SK-N-MC (cell line): Measurements from ENCODE around the gene PARM1.
A peak's percentile ranks its signal among the peaks of the same experiment; 100 is the strongest.

Experiments
- DNase-seq: peaks from one replicate; pipeline ENCODE4 v3.0.0-alpha.2; 2011; ENCODE audit warnings: low read depth, low spot score
- H3K27ac ChIP-seq: fragments of 200-600 bp; sonication (generic); 2 replicates; pipeline ENCODE4 v1.5.1; 2016; ENCODE audit warnings: mixed run types
- H3K36me3 ChIP-seq: fragments of 200-600 bp; sonication (generic); 2 replicates; pipeline ENCODE4 v1.6.1; 2017; ENCODE audit warnings: antibody characterized with exemption, low read length, mixed read lengths; ENCODE audit not compliant: insufficient read depth
- H3K4me3 ChIP-seq: fragments of 200-600 bp; sonication (generic); 2 replicates; pipeline ENCODE4 v1.5.1; 2016
- H3K9ac ChIP-seq: fragments of 200-600 bp; sonication (generic); 2 replicates; pipeline ENCODE4 v1.8.0; 2017; ENCODE audit warnings: mixed run types, mixed read lengths; ENCODE audit not compliant: insufficient read length
- H3K9me3 ChIP-seq: fragments of 200-600 bp; sonication (generic); 2 replicates; pipeline ENCODE4 v1.6.1; 2017; ENCODE audit warnings: low read depth, mild to moderate bottlenecking, antibody characterized with exemption, low read length, moderate library complexity, mixed read lengths
- EZH2 ChIP-seq: fragments of 200-600 bp; sonication (generic); IDR thresholded peaks from one replicate; pipeline ENCODE4 v1.6.1; 2017; ENCODE audit warnings: antibody characterized with exemption
- FOXP2 ChIP-seq: optimal IDR thresholded peaks from 2 replicates; pipeline ENCODE3; 2011; ENCODE audit warnings: mild to moderate bottlenecking, moderate library complexity; ENCODE audit not compliant: insufficient read depth; ENCODE audit errors: extremely low read length, control extremely low read depth
- POLR2AphosphoS5 ChIP-seq: IDR thresholded peaks from 2 replicates; pipeline ENCODE4 v1.6.1; 2012; ENCODE audit warnings: mild to moderate bottlenecking, low read depth, low read length, borderline replicate concordance

The PARM1 gene

GRCh38 chr4:74932832-74933561 lies at the start of gene PARM1:
Gene PARM1 (plus strand): TSS chr4:74933116. CDS start chr4:74933328, 212 bp downstream.
- peak within 1 kb of the TSS; percentile 56 for H3K9ac ChIP-seq

GRCh38 chr4:74884266-74884665 lies 48.6 kb upstream of the PARM1 start:
- DNase-seq: no peak
- no peak overlapping the region for H3K4me3 ChIP-seq
- H3K9ac ChIP-seq: no peak overlapping the region
- H3K36me3 ChIP-seq: no peaks in the 10 kb centered on the region
- TF ChIP-seq FOXP2: no peak
- no peak for TF ChIP-seq EZH2
- TF ChIP-seq POLR2AphosphoS5: no peak
- no peaks in the 10 kb centered on the region for H3K9me3 ChIP-seq
- no peak overlapping the region for H3K27ac ChIP-seq

More at GRCh38 chr4:74932832-74933561, at the start of gene PARM1:
- DNase-seq: no peak
- H3K27ac ChIP-seq: no peak within 1 kb of the TSS
- H3K36me3 ChIP-seq: no peaks in the 10 kb centered on the region
- TF ChIP-seq EZH2 (no peak), FOXP2 (no peak), POLR2AphosphoS5 (no peak)
- peak within 1 kb of the TSS; percentile 89 for H3K4me3 ChIP-seq
- no peaks in the 10 kb centered on the region for H3K9me3 ChIP-seq

- Histone ChIP-seq H3K9ac (no peak overlapping the region), H3K9me3 (no peaks in the 10 kb centered on the region), H3K4me3 (no peak overlapping the region), H3K36me3 (no peaks in the 10 kb centered on the region), H3K27ac (no peak overlapping the region)
- DNase-seq: no peak
- TF ChIP-seq FOXP2 (no peak), POLR2AphosphoS5 (no peak), EZH2 (no peak)
Measured at GRCh38 chr4:74886484-74886883, 46.4 kb upstream of the PARM1 start.

GRCh38 chr4:74890341-74890740 lies 42.6 kb upstream of the PARM1 start:
- Histone ChIP-seq H3K27ac (no peak overlapping the region), H3K36me3 (no peaks in the 10 kb centered on the region), H3K4me3 (no peak overlapping the region), H3K9me3 (no peaks in the 10 kb centered on the region), H3K9ac (no peak overlapping the region)
- TF ChIP-seq FOXP2 (no peak), POLR2AphosphoS5 (no peak), EZH2 (no peak)
- no peak for DNase-seq

GRCh38 chr4:74891037-74891436 lies 41.9 kb upstream of the PARM1 start:
- Histone ChIP-seq H3K9me3 (no peaks in the 10 kb centered on the region), H3K4me3 (no peak overlapping the region), H3K36me3 (no peaks in the 10 kb centered on the region), H3K9ac (no peak overlapping the region), H3K27ac (no peak overlapping the region)
- DNase-seq: no peak
- TF ChIP-seq EZH2 (no peak), POLR2AphosphoS5 (no peak), FOXP2 (no peak)

GRCh38 chr4:74893171-74893570 lies 39.7 kb upstream of the PARM1 start:
- TF ChIP-seq EZH2 (no peak), POLR2AphosphoS5 (no peak), FOXP2 (no peak)
- Histone ChIP-seq H3K9me3 (no peaks in the 10 kb centered on the region), H3K36me3 (no peaks in the 10 kb centered on the region), H3K27ac (no peak overlapping the region), H3K4me3 (peak overlapping the region; percentile 28; the same call in 1 of the 2 replicates), H3K9ac (no peak overlapping the region)
- DNase-seq: no peak

- no peak overlapping the region for H3K27ac ChIP-seq
- no peak overlapping the region for H3K4me3 ChIP-seq
- TF ChIP-seq EZH2 (no peak), POLR2AphosphoS5 (no peak), FOXP2 (no peak)
- H3K9me3 ChIP-seq: no peaks in the 10 kb centered on the region
- no peak overlapping the region for H3K9ac ChIP-seq
- no peak for DNase-seq
- no peaks in the 10 kb centered on the region for H3K36me3 ChIP-seq
Measured at GRCh38 chr4:74896595-74896994, 36.3 kb upstream of the PARM1 start.

GRCh38 chr4:74897386-74897785 lies 35.5 kb upstream of the PARM1 start:
- H3K36me3 ChIP-seq: no peaks in the 10 kb centered on the region
- H3K9ac ChIP-seq: no peak overlapping the region
- H3K27ac ChIP-seq: no peak overlapping the region
- H3K4me3 ChIP-seq: no peak overlapping the region
- no peaks in the 10 kb centered on the region for H3K9me3 ChIP-seq
- TF ChIP-seq POLR2AphosphoS5 (no peak), FOXP2 (no peak), EZH2 (no peak)
- no peak for DNase-seq
